ENCODE measurements around the gene AMY2A.
"Not testable (repeated sequence)": the region's sequence is repeated elsewhere in the genome, so short reads cannot be mapped to it uniquely, and the experiment has no call there.

The AMY2A gene

GRCh38 chr1:103616994-103617477 is at the start of gene AMY2A:
Gene AMY2A, plus strand, starts transcription at chr1:103617427. Its CDS starts 14 bp downstream, at chr1:103617441.
- not testable (repeated sequence) for DNase-seq (ENCODE audit: low read depth in 2 of 2)

GRCh38 chr1:103569493-103569892 is 47.7 kb upstream of the AMY2A start:
- DNase-seq (ENCODE audit: low read depth in 2 of 2), result no peak

- DNase-seq (ENCODE audit: low read depth in 2 of 2), result not testable (repeated sequence)
Measured at GRCh38 chr1:103571289-103571688, 45.9 kb upstream of the AMY2A start, which contains the start of gene AMY2B. Gene AMY2B, plus strand, starts transcription at chr1:103571589. Its CDS starts 14 bp downstream, at chr1:103571603.

- DNase-seq (ENCODE audit: low read depth in 2 of 2), result no peak
Measured at GRCh38 chr1:103576065-103576464, 41.2 kb upstream of the AMY2A start.

GRCh38 chr1:103576784-103577183 is 40.4 kb upstream of the AMY2A start:
- not testable (repeated sequence) for DNase-seq (ENCODE audit: low read depth in 2 of 2)

GRCh38 chr1:103582464-103582863 is 34.8 kb upstream of the AMY2A start:
- DNase-seq (ENCODE audit: low read depth in 2 of 2), result no peak

GRCh38 chr1:103583887-103584286 is 33.3 kb upstream of the AMY2A start:
- DNase-seq (ENCODE audit: low read depth in 2 of 2), result no peak

- DNase-seq (ENCODE audit: low read depth in 2 of 2), result no peak
Measured at GRCh38 chr1:103584537-103584936, 32.7 kb upstream of the AMY2A start.

GRCh38 chr1:103602740-103603139 is 14.5 kb upstream of the AMY2A start:
- DNase-seq (ENCODE audit: low read depth in 2 of 2), result not testable (repeated sequence)

GRCh38 chr1:103616362-103616761 is 865 bp upstream of the AMY2A start:
- no peak for DNase-seq (ENCODE audit: low read depth in 2 of 2)

GRCh38 chr1:103627436-103627835 is 10.2 kb downstream of the AMY2A start:
- not testable (repeated sequence) for DNase-seq (ENCODE audit: low read depth in 2 of 2)

- not testable (repeated sequence) for DNase-seq (ENCODE audit: low read depth in 2 of 2)
Measured at GRCh38 chr1:103641194-103641593, 24.0 kb downstream of the AMY2A start.

GRCh38 chr1:103643908-103644307 is 26.7 kb downstream of the AMY2A start:
- DNase-seq (ENCODE audit: low read depth in 2 of 2), result not testable (repeated sequence)

- not testable (repeated sequence) for DNase-seq (ENCODE audit: low read depth in 2 of 2)
Measured at GRCh38 chr1:103650305-103650704, 33.1 kb downstream of the AMY2A start.

GRCh38 chr1:103650889-103651288 is 33.7 kb downstream of the AMY2A start:
- not testable (repeated sequence) for DNase-seq (ENCODE audit: low read depth in 2 of 2)

GRCh38 chr1:103654133-103654532 is 36.9 kb downstream of the AMY2A start:
- DNase-seq (ENCODE audit: low read depth in 2 of 2), result not testable (repeated sequence)

GRCh38 chr1:103655460-103655859 is 38.2 kb downstream of the AMY2A start, which contains the start of gene AMY1A:
Gene AMY1A, plus strand, starts transcription at chr1:103655760. Its CDS starts 571 bp downstream, at chr1:103656331.
- DNase-seq (ENCODE audit: low read depth in 2 of 2), result not testable (repeated sequence)

Data from stimulated activated CD8-positive, alpha-beta memory T cell treated with anti-CD3 and anti-CD28 coated beads, Interleukin-7, amount 100 ng/mL, for 1 hour (primary cell).